ENCODE data around the gene PDE4B.

- no peak for TF ChIP-seq TCF7 (IDR thresholded peaks at IDR 0.05; ENCODE audit: borderline replicate concordance)
- TF ChIP-seq BRCA1 (IDR thresholded peaks at IDR 0.05; ENCODE audit: low read depth, low read length) = no peak
- TF ChIP-seq RAD21 (IDR thresholded peaks at IDR 0.05; ENCODE audit: insufficient read depth, low read depth, low read length) = no peak
- TF ChIP-seq EED (IDR thresholded peaks at IDR 0.05; ENCODE audit: low read depth) = no peak
- TF ChIP-seq CREB1 (IDR thresholded peaks at IDR 0.05; ENCODE audit: low read depth) = no peak
- no peak for TF ChIP-seq POLR2A (IDR thresholded peaks at IDR 0.05; ENCODE audit: low read depth, low read length)
- TF ChIP-seq GABPA (IDR thresholded peaks at IDR 0.05; ENCODE audit: low read depth) = no peak
- TF ChIP-seq CTCF (IDR thresholded peaks at IDR 0.05 in 2 of 3, conservative IDR thresholded peaks at IDR 0.05 in 1 of 3; ENCODE audit: control insufficient read depth in 2 of 3, extremely low read depth in 1 of 3, insufficient read depth in 1 of 3, low read depth in 3 of 3, low read length in 3 of 3) = no peak
- TF ChIP-seq JUND (IDR thresholded peaks at IDR 0.05; ENCODE audit: low read depth, low read length) = no peak
- no peak for TF ChIP-seq POLR2AphosphoS5 (IDR thresholded peaks at IDR 0.05; ENCODE audit: low read length)
- TF ChIP-seq NRF1 (conservative IDR thresholded peaks at IDR 0.05; ENCODE audit: low read depth, low read length) = no peak
- TF ChIP-seq BHLHE40 (IDR thresholded peaks at IDR 0.05; ENCODE audit: borderline replicate concordance in 1 of 2, low read depth in 2 of 2, low read length in 1 of 2) = no peak
- TF ChIP-seq PRDM15 (CRISPR knock-in tag; IDR thresholded peaks at IDR 0.05) = no peak
Measured at GRCh38 chr1:66274634-66275033, 481.9 kb downstream of the PDE4B start.

Measured in GM12878 (cell line).